Panc1 (cell line): ENCODE data around the gene MSLN.
A peak's percentile ranks its signal among the peaks of the same experiment; 100 is the strongest.

Experiments
- POLR2AphosphoS5 ChIP-seq: IDR thresholded peaks from 2 replicates; pipeline ENCODE4 v1.6.1; 2012; ENCODE audit warnings: mild to moderate bottlenecking, low read depth, low read length, moderate library complexity
- SIN3A ChIP-seq: IDR thresholded peaks from 2 replicates; pipeline ENCODE4 v1.6.1; 2012; ENCODE audit warnings: low read depth, mild to moderate bottlenecking, low read length, moderate library complexity, borderline replicate concordance; ENCODE audit not compliant: insufficient read depth
- TF ChIP-seq, protein P1 (sequence below): fragments of 450-650 bp; IDR thresholded peaks from 2 replicates; pipeline ENCODE4 v1.5.1; 2017; ENCODE audit warnings: mild to moderate bottlenecking
- TF ChIP-seq, protein P2 (sequence below), 2 experiments: IDR thresholded peaks; 2 replicates each; pipeline ENCODE4 v1.6.1; 2011 to 2012; ENCODE audit warnings: low read depth in 2 of 2, control low read depth in 1 of 2, low read length in 1 of 2, mild to moderate bottlenecking in 1 of 2, moderate library complexity in 1 of 2; ENCODE audit not compliant: insufficient read depth in 1 of 2

DNA sequence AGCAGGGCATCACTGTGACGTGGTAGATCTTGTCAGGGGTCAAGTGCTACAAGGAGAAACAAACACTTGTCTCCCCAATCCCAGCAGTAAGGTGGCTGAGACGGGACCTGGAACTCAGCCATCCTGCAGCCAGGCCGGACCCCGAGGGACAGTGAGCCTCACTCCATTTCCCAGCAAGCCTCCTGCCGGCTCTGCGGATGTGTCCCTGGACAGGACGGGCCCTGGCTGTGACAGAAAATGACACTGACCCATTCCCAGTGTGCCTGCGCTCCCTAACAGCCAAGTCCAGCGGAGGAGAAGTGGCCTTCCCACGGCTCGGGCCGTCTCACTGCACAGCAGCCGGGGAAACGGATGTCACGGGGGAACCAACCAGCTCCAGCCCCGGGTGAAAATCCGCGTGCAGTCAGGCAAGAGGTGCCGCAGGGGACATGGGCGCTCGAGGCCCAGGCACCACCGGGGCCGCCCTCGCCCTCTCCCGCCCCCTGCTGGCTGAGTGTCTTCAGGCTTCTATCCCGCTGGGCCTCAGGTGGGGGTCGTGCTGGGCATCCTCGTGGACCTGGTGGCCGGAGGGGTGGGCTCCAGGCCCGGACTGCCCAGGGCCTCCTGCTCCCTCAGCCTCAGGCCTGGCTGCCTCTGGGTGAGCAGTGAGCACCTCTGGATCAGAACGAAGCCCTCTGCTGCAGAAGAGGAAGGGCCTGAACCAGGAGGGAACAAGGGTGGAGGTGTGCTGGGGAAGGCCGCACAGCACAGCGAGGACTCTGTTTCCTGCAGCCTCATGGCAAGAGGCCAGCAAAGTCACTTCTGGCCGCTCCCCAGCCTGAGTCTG lies 26.9 kb upstream of the MSLN start:
- TF ChIP-seq, protein P1, sequence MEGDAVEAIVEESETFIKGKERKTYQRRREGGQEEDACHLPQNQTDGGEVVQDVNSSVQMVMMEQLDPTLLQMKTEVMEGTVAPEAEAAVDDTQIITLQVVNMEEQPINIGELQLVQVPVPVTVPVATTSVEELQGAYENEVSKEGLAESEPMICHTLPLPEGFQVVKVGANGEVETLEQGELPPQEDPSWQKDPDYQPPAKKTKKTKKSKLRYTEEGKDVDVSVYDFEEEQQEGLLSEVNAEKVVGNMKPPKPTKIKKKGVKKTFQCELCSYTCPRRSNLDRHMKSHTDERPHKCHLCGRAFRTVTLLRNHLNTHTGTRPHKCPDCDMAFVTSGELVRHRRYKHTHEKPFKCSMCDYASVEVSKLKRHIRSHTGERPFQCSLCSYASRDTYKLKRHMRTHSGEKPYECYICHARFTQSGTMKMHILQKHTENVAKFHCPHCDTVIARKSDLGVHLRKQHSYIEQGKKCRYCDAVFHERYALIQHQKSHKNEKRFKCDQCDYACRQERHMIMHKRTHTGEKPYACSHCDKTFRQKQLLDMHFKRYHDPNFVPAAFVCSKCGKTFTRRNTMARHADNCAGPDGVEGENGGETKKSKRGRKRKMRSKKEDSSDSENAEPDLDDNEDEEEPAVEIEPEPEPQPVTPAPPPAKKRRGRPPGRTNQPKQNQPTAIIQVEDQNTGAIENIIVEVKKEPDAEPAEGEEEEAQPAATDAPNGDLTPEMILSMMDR: peak; percentile 86
- TF ChIP-seq, protein P2, sequence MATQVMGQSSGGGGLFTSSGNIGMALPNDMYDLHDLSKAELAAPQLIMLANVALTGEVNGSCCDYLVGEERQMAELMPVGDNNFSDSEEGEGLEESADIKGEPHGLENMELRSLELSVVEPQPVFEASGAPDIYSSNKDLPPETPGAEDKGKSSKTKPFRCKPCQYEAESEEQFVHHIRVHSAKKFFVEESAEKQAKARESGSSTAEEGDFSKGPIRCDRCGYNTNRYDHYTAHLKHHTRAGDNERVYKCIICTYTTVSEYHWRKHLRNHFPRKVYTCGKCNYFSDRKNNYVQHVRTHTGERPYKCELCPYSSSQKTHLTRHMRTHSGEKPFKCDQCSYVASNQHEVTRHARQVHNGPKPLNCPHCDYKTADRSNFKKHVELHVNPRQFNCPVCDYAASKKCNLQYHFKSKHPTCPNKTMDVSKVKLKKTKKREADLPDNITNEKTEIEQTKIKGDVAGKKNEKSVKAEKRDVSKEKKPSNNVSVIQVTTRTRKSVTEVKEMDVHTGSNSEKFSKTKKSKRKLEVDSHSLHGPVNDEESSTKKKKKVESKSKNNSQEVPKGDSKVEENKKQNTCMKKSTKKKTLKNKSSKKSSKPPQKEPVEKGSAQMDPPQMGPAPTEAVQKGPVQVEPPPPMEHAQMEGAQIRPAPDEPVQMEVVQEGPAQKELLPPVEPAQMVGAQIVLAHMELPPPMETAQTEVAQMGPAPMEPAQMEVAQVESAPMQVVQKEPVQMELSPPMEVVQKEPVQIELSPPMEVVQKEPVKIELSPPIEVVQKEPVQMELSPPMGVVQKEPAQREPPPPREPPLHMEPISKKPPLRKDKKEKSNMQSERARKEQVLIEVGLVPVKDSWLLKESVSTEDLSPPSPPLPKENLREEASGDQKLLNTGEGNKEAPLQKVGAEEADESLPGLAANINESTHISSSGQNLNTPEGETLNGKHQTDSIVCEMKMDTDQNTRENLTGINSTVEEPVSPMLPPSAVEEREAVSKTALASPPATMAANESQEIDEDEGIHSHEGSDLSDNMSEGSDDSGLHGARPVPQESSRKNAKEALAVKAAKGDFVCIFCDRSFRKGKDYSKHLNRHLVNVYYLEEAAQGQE (IDR thresholded peaks at IDR 0.05; ENCODE audit: insufficient read depth in 1 of 2, low read depth in 2 of 2, low read length in 1 of 2): no peak
- TF ChIP-seq POLR2AphosphoS5 (no peak), SIN3A (no peak)
